ENCODE measurements around the gene DHX8. TPM values are rescaled to one million over a fixed set of nuclear protein-coding genes. Genes with fewer than 3 reads are reported as not detected.
"Not testable (repeated sequence)": the region's sequence is repeated elsewhere in the genome, so short reads cannot be mapped to it uniquely, and the experiment has no call there.

Gene DHX8
- total and polyA plus RNA-seq, 2 donors (not counting 1 experiment from before 2014, with no cell fraction given), result 31.2 to 42.3 TPM

GRCh38 chr17:43456029-43456428, 27.7 kb upstream of the DHX8 start:
- H3K4me1 ChIP-seq (ENCODE audit: control insufficient read depth, extremely low read depth, insufficient read depth, low read length), result peaks cover 7% of the 10 kb centered on the region
- no peak for DNase-seq (ENCODE audit: low read depth in 2 of 2)

DNA sequence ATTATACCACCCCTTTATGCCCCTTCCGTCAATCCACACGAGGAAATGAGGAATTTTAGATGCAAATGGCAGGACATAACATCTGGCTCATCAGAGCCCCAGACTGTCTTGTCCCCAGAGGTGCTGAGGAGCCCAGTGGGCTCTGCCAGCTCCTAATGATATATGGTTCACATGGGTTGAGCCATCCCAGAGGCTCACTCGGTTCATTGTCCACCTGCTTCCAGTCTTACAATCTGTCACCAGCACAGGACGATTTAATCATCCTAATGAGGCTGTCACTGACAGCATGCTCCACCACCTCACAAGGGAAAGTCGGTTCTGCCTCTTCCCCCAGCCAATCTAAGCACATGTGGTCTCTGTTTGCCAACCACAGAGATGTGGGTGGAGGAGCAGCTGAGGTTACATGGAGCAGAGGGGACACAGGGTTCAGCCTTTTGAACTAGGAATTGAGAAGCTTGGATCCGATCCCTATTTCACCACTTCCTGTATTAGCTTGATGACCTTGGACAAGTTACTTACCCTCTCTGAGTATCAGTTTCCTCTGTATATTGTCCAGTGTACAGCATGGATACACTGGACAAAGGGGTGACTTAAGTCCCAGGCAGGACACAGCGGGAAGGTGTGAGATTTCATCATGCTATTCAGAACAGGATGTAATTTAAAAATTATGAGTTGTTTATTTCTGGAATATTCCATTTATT, 27.0 kb upstream of the DHX8 start:
- H3K27ac ChIP-seq (ENCODE audit: insufficient read depth, low read length), result no peak overlapping the region
- peak overlapping the region; percentile 44 for H3K4me2 ChIP-seq (ENCODE audit: extremely low read depth, insufficient read depth, low read length)
- H3K79me2 ChIP-seq (ENCODE audit: control insufficient read depth, insufficient read depth, low read length), result no peaks in the 10 kb centered on the region
- no peaks in the 10 kb centered on the region for H3K27me3 ChIP-seq (ENCODE audit: control insufficient read depth, insufficient read depth, low read length)
- H3K9ac ChIP-seq (ENCODE audit: insufficient read depth, low read length), result no peak overlapping the region
- no peaks in the 10 kb centered on the region for H3K9me3 ChIP-seq (ENCODE audit: control insufficient read depth, insufficient read depth, low read depth, low read length)
- DNase-seq (ENCODE audit: low read depth in 2 of 2), result peak; percentile 46 to 71
- H3K4me3 ChIP-seq (replicated peaks in 1 of 4; ENCODE audit: control extremely low read depth in 1 of 4, insufficient read depth in 1 of 4, low read depth in 3 of 4, low read length in 4 of 4), result no peak overlapping the region
- H3K36me3 ChIP-seq (ENCODE audit: control insufficient read depth, insufficient read depth, low read length), result no peaks in the 10 kb centered on the region
- H2AFZ ChIP-seq (ENCODE audit: low read length), result peak overlapping the region; percentile 55
- TF ChIP-seq EZH2 (IDR thresholded peaks at IDR 0.05; ENCODE audit: low read length, missing control alignments), result no peak
- no peak for TF ChIP-seq CTCF (conservative IDR thresholded peaks at IDR 0.05 in 1 of 2, IDR thresholded peaks at IDR 0.05 in 1 of 2; ENCODE audit: low read depth in 1 of 2, low read length in 2 of 2)
- no peaks in the 10 kb centered on the region for H4K20me1 ChIP-seq (ENCODE audit: control insufficient read depth, extremely low read depth, insufficient read depth, low read length)
- peaks cover 7% of the 10 kb centered on the region for H3K4me1 ChIP-seq (ENCODE audit: control insufficient read depth, extremely low read depth, insufficient read depth, low read length)

More at GRCh38 chr17:43456029-43456428, 27.7 kb upstream of the DHX8 start:
- Histone ChIP-seq H3K27me3 (ENCODE audit: control insufficient read depth, insufficient read depth, low read length) (no peaks in the 10 kb centered on the region), H3K27ac (ENCODE audit: insufficient read depth, low read length) (no peak overlapping the region), H3K36me3 (ENCODE audit: control insufficient read depth, insufficient read depth, low read length) (no peaks in the 10 kb centered on the region), H3K4me3 (replicated peaks in 1 of 4; ENCODE audit: control extremely low read depth in 1 of 4, insufficient read depth in 1 of 4, low read depth in 3 of 4, low read length in 4 of 4) (no peak overlapping the region), H3K9me3 (ENCODE audit: control insufficient read depth, insufficient read depth, low read depth, low read length) (no peaks in the 10 kb centered on the region), H4K20me1 (ENCODE audit: control insufficient read depth, extremely low read depth, insufficient read depth, low read length) (no peaks in the 10 kb centered on the region), H3K4me2 (ENCODE audit: extremely low read depth, insufficient read depth, low read length) (no peak overlapping the region), H3K79me2 (ENCODE audit: control insufficient read depth, insufficient read depth, low read length) (no peaks in the 10 kb centered on the region), H2AFZ (ENCODE audit: low read length) (no peak overlapping the region), H3K9ac (ENCODE audit: insufficient read depth, low read length) (no peak overlapping the region)
- no peak for TF ChIP-seq CTCF (conservative IDR thresholded peaks at IDR 0.05 in 1 of 2, IDR thresholded peaks at IDR 0.05 in 1 of 2; ENCODE audit: low read depth in 1 of 2, low read length in 2 of 2)
- no peak for TF ChIP-seq EZH2 (IDR thresholded peaks at IDR 0.05; ENCODE audit: low read length, missing control alignments)

DNA sequence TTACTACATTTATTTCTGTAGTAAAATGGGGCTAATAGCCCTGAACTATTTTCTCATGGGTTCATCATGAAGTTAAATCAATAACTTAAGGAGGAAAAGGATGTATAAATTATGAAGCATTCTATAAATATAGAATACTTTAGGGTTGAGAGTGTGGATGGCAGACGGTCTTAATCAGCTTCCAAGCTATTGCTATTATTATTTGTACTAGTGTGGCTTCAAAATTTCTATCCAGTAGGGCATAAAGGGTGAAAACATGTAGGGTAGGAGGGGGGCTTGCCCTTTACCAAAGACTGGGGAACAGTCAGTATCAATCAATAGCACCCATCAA, 26.4 kb upstream of the DHX8 start:
- Histone ChIP-seq H4K20me1 (ENCODE audit: control insufficient read depth, extremely low read depth, insufficient read depth, low read length) (no peaks in the 10 kb centered on the region), H3K36me3 (ENCODE audit: control insufficient read depth, insufficient read depth, low read length) (no peaks in the 10 kb centered on the region), H2AFZ (ENCODE audit: low read length) (no peak overlapping the region), H3K9ac (ENCODE audit: insufficient read depth, low read length) (no peak overlapping the region), H3K4me2 (ENCODE audit: extremely low read depth, insufficient read depth, low read length) (no peak overlapping the region), H3K4me1 (ENCODE audit: control insufficient read depth, extremely low read depth, insufficient read depth, low read length) (peaks cover 7% of the 10 kb centered on the region), H3K27me3 (ENCODE audit: control insufficient read depth, insufficient read depth, low read length) (no peaks in the 10 kb centered on the region), H3K4me3 (replicated peaks in 1 of 4; ENCODE audit: control extremely low read depth in 1 of 4, insufficient read depth in 1 of 4, low read depth in 3 of 4, low read length in 4 of 4) (no peak overlapping the region), H3K79me2 (ENCODE audit: control insufficient read depth, insufficient read depth, low read length) (no peaks in the 10 kb centered on the region), H3K27ac (ENCODE audit: insufficient read depth, low read length) (no peak overlapping the region), H3K9me3 (ENCODE audit: control insufficient read depth, insufficient read depth, low read depth, low read length) (no peaks in the 10 kb centered on the region)
- TF ChIP-seq EZH2 (IDR thresholded peaks at IDR 0.05; ENCODE audit: low read length, missing control alignments), result no peak
- no peak for TF ChIP-seq CTCF (conservative IDR thresholded peaks at IDR 0.05 in 1 of 2, IDR thresholded peaks at IDR 0.05 in 1 of 2; ENCODE audit: low read depth in 1 of 2, low read length in 2 of 2)
- DNase-seq (ENCODE audit: low read depth in 2 of 2), result no peak

GRCh38 chr17:43459878-43460277, 23.9 kb upstream of the DHX8 start:
- not testable (repeated sequence) for H3K4me2 ChIP-seq (ENCODE audit: extremely low read depth, insufficient read depth, low read length); H3K79me2 ChIP-seq (ENCODE audit: control insufficient read depth, insufficient read depth, low read length); H3K27me3 ChIP-seq (ENCODE audit: control insufficient read depth, insufficient read depth, low read length); H3K27ac ChIP-seq (ENCODE audit: insufficient read depth, low read length); H3K9ac ChIP-seq (ENCODE audit: insufficient read depth, low read length); H4K20me1 ChIP-seq (ENCODE audit: control insufficient read depth, extremely low read depth, insufficient read depth, low read length); DNase-seq (ENCODE audit: low read depth in 2 of 2); H3K4me1 ChIP-seq (ENCODE audit: control insufficient read depth, extremely low read depth, insufficient read depth, low read length); H3K36me3 ChIP-seq (ENCODE audit: control insufficient read depth, insufficient read depth, low read length); H3K4me3 ChIP-seq (replicated peaks in 1 of 4; ENCODE audit: control extremely low read depth in 1 of 4, insufficient read depth in 1 of 4, low read depth in 3 of 4, low read length in 4 of 4); H2AFZ ChIP-seq (ENCODE audit: low read length); H3K9me3 ChIP-seq (ENCODE audit: control insufficient read depth, insufficient read depth, low read depth, low read length)
